Stimulated activated CD8-positive, alpha-beta memory T cell treated with anti-CD3 and anti-CD28 coated beads, Interleukin-4, amount 100 ng/mL, for 4 hours (primary cell): ENCODE data around the gene SLC44A1.

ENCODE experiments used
- DNase-seq, 2 donors: peaks; one replicate each; pipeline ENCODE4 v3.0.0-alpha.2; 2020; ENCODE audit warnings: low read depth in 2 of 2, low spot score in 1 of 2

Gene SLC44A1

DNA sequence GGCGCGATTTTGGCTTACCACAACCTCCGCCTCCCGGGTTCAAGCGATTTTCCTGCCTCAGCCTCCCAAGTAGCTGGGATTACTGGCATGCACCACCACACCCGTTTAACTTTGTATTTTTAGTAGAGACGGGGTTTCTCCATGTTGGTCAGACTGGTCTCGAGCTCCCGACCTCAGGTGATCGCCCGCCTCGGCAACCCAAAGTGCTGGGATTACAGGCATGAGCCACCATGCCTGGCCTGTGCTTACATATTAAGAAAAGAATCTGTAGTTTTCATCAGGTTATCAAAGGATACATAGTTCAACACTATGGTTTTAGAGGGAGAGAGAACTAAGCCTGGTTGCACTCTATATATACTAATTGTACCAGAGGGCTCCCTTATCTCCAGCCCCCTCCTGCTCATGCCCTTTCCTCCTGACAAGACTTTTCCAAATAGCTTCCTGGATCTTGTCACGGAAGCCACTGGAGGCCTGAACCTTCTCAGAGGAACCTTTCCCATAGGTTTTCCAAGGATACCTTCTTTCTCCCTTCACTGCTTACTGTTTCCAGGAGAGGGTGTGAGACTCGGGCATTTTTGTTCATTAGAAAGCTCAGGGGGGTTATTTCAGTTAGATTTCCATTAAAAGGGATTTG lies 53.1 kb downstream of the SLC44A1 start:
- no peak for DNase-seq

- DNase-seq: no peak
Measured at GRCh38 chr9:105299190-105299854, 54.9 kb downstream of the SLC44A1 start.

GRCh38 chr9:105302728-105303127 lies 58.3 kb downstream of the SLC44A1 start:
- DNase-seq: no peak

GRCh38 chr9:105305856-105306255 lies 61.4 kb downstream of the SLC44A1 start:
- no peak for DNase-seq

- no peak for DNase-seq
Measured at GRCh38 chr9:105306351-105307140, 62.1 kb downstream of the SLC44A1 start.

GRCh38 chr9:105307591-105308130 lies 63.2 kb downstream of the SLC44A1 start:
- DNase-seq: no peak

DNA sequence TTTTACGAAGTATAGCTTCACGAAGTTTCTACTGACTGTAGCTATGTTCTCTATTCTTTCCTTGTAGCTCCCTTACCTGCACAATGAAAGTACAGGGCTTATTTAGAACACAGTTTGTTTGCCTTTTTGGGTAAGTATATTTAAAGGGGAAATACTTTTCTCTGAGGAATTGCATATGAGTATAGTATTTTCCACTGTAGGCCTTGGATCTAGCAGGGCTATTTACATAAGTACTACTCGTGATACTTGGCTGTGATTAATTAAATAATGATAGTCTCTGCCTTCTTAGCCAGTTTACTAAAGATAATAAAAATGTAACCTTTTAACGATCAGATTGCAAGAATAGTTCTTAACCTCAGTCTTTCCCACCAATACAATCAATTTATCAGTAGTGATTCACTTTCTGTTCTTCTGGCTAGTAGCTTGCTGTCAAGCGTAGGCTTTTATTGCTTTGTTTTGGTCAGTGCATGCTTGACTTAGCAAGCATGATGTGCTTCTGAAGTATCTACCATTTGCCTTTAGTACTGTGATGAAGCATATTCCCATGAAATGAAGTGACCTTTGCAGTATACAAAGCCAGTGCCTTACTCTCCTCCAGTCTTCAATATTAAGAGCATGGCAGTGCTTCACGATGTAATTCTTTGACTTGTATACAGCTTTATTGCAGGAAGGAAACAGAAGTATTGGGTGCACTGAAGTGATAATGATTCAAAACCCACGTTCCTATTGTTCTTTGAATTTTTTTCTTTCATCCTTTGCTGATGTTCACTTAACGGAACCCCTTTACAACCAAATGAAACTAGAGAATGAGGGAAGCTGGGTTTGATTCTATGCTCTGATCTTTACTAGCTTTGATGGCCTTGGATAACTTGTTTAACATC lies 64.2 kb downstream of the SLC44A1 start:
- DNase-seq: no peak

GRCh38 chr9:105309531-105309931 lies 65.1 kb downstream of the SLC44A1 start:
- no peak for DNase-seq

- no peak for DNase-seq
Measured at GRCh38 chr9:105311306-105311705, 66.9 kb downstream of the SLC44A1 start.

- DNase-seq: no peak
Measured at GRCh38 chr9:105313238-105313637, 68.8 kb downstream of the SLC44A1 start.

DNA sequence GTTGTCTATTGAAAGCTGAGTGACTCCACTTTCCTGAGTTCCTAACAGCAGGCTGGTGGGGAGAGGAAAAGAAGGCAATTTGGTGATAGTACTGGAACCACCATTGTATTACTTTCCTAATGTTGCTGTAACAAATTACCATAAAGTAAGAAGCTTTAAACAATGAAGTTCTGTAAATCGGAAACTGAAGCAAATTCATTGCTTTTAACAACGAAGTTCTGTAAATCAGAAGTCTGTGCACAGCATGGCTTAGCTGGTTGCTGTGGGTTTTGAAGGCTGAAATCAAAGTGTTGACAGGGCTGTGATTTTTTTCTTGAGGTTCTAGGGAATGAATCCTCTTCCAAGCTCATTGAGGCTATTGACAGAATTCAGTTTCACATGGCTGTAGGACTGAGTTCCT lies 72.3 kb downstream of the SLC44A1 start:
- DNase-seq: no peak

- no peak for DNase-seq
Measured at GRCh38 chr9:105318729-105319191, 74.3 kb downstream of the SLC44A1 start.

GRCh38 chr9:105319202-105319813 lies 74.9 kb downstream of the SLC44A1 start:
- DNase-seq: no peak

DNA sequence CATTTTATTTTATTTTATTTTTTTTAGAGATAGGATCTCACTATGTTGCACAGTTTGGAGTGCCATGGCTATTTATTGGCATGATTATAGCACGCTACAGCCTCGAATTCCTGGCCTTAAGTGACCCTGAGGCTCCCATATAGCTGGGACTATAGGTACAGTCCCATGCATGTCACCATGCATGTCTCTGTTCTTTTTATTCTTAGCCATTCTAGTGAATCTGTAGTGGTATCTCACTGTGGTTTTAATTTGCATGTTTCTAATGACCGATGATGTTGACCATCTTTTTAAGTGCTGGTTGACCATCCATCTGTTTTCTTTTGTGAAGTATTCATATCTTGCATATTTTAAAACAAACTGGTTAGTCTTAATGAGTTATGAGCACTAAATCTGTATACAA lies 76.1 kb downstream of the SLC44A1 start:
- DNase-seq: no peak

GRCh38 chr9:105328296-105328695 lies 83.8 kb downstream of the SLC44A1 start:
- DNase-seq: no peak

GRCh38 chr9:105328872-105329718 lies 84.6 kb downstream of the SLC44A1 start:
- no peak for DNase-seq

DNA sequence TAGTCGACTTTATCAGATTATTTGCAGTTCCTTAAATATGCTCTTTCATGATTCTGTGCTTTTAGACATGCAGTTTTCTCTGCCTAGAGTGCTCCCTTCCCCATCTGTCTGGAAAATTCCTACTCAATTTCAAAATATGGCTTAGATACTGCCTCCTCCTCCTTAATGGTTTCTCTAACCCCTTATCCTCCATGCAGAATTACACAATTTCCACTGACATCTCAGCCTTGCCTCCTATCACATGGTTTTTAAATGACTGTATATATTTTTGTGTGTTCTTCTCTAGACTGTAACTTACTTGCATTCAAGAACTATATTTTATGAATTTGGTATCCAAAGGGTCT lies 85.2 kb downstream of the SLC44A1 start:
- DNase-seq: no peak

DNA sequence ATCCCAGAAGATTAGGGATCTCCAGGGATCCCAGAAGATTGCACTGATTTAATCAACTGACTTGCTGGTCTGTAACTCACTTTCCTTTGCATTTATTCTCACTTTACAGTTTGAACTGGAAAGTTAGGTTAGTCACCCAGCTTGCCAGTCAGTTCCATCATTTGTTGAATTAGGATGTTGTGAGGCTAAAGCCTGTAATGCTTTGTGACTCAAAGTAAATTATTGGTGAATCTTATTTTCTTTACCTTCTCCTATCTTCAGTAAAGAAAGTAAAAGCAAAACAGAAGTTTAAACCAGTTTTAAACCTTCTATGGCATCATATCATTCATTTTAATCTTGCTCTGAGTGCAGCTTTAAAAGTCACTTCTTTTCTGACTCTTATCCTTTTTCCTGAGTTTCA lies 85.8 kb downstream of the SLC44A1 start:
- DNase-seq: no peak

DNA sequence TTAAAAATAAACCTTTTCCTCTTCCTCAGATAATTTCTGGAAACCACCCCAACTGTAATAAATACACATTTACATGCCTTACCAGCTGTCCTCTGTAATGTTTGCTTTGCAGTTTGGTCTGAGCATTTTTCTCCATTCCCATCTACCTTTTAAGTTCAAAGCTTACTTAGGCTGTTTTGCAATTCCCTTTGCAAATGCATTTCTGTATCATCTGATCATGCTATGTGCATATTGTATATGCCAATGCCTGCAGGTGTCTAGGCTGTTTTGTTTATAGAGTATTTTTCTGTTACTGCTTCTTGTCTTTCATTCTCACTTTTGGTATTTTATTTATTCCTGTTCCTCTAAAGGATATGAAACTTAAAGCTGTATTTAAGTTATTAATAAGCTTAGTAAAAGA lies 86.3 kb downstream of the SLC44A1 start:
- no peak for DNase-seq

DNA sequence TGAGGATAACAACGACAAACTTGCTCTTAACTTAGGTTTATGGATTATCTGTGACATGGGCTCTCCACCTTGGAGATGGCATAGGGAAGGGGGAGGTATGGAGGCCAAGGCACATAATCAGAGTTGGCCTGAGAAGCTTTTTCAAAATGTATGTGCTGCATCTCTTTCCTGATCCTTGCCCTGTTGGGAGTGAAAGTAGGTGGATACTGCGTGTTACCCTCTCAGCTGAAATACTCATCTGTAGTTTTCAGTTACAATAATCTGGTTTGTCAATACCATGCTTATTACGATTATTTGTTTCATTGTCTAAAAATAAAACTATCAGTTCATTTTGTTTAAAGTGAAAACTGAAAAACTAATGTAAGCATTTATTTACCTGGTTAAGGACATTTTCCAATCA lies 86.7 kb downstream of the SLC44A1 start:
- no peak for DNase-seq
